OCI-LY7 (cell line): ENCODE results near the gene FAM241A. TPM values are rescaled to one million over a fixed set of nuclear protein-coding genes. Genes with fewer than 3 reads are reported as not detected.

ENCODE experiments used
- BruUV-seq: library from RNA; stranded (reverse); fragments of 400-500 nt; replicated peaks from 2 replicates; lab custom pipeline; 2021; lab: Mats Ljungman, UMichigan
- CTCF ChIA-PET: fragments of 300-600 bp; sonication (Branson Sonifier 250); formaldehyde crosslinking; loops from one replicate; lab custom pipeline; 2022; ENCODE audit warnings: antibody characterized with exemption; ENCODE audit not compliant: unreplicated experiment; lab: Charles Lee
- POLR2A ChIA-PET: fragments of 300-600 bp; sonication (Branson Sonifier 250); formaldehyde crosslinking; loops from one replicate; lab custom pipeline; 2022; ENCODE audit warnings: antibody characterized with exemption; lab: Charles Lee
- DNase-seq: peaks from one replicate; pipeline ENCODE4 v3.0.0-alpha.2; 2015; ENCODE audit warnings: low spot score
- H2AFZ ChIP-seq: fragments of 200-600 bp; sonication (generic), shearing (Covaris generic); 2 replicates; pipeline ENCODE4 v1.6.1; 2014; ENCODE audit warnings: mild to moderate bottlenecking, antibody characterized with exemption, low read length, moderate library complexity
- H3K27ac ChIP-seq: fragments of 200-600 bp; sonication (generic); 2 replicates; pipeline ENCODE4 v1.5.1; 2014; ENCODE audit warnings: mixed run types, low read depth, mild to moderate bottlenecking, moderate library complexity, low read length, inconsistent platforms; ENCODE audit not compliant: poor library complexity, severe bottlenecking
- H3K36me3 ChIP-seq: fragments of 200-600 bp; sonication (generic); 2 replicates; pipeline ENCODE4 v1.6.1; 2014; ENCODE audit warnings: mild to moderate bottlenecking, antibody characterized with exemption, low read length, moderate library complexity, mixed read lengths; ENCODE audit not compliant: insufficient read depth
- H3K4me1 ChIP-seq: fragments of 200-600 bp; sonication (generic); 2 replicates; pipeline ENCODE4 v1.5.1; 2014; ENCODE audit warnings: mild to moderate bottlenecking, low read length; ENCODE audit not compliant: insufficient read depth, poor library complexity, severe bottlenecking
- H3K4me2 ChIP-seq: fragments of 200-600 bp; sonication (generic); 2 replicates; pipeline ENCODE4 v1.6.1; 2014; ENCODE audit warnings: mild to moderate bottlenecking, low read length
- H3K4me3 ChIP-seq: fragments of 200-600 bp; sonication (generic); 2 replicates; pipeline ENCODE4 v1.5.1; 2014; ENCODE audit warnings: mild to moderate bottlenecking, low read depth, low read length; ENCODE audit not compliant: poor library complexity, severe bottlenecking
- H3K79me2 ChIP-seq: fragments of 200-600 bp; sonication (generic); 2 replicates; pipeline ENCODE4 v1.6.1; 2016; ENCODE audit warnings: low read depth, mild to moderate bottlenecking, low read length, moderate library complexity, mixed read lengths; ENCODE audit not compliant: insufficient read depth
- H3K9me2 ChIP-seq: fragments of 200-600 bp; sonication (generic); 2 replicates; pipeline ENCODE4 v1.6.1; 2016; ENCODE audit warnings: mild to moderate bottlenecking, low read length, mixed read lengths; ENCODE audit not compliant: insufficient read depth
- H3K9me3 ChIP-seq: fragments of 200-600 bp; sonication (generic); 2 replicates; pipeline ENCODE4 v1.6.1; 2014; ENCODE audit warnings: mild to moderate bottlenecking, mixed run types, low read length, mixed read lengths
- H4K20me1 ChIP-seq: fragments of 200-600 bp; sonication (generic); 2 replicates; pipeline ENCODE4 v1.6.1; 2014; ENCODE audit warnings: mild to moderate bottlenecking, antibody characterized with exemption, low read length, moderate library complexity, mixed read lengths; ENCODE audit not compliant: insufficient read depth
- EZH2phosphoT487 ChIP-seq: fragments of 200-600 bp; sonication (generic); IDR thresholded peaks from 2 replicates; pipeline ENCODE4 v1.6.1; 2018; ENCODE audit warnings: low read depth, borderline replicate concordance, mild to moderate bottlenecking, mixed run types, antibody characterized with exemption, low read length, moderate library complexity, mixed read lengths
- intact Hi-C: fragments of 100-400 bp; cut with micrococcal nuclease; formaldehyde crosslinking; loops from one replicate; pipeline ENCODE4 v1.10.0; 2022; ENCODE audit not compliant: unreplicated experiment
- total RNA-seq, 2 experiments: library from RNA; depleted of rRNA in 1 of 2; stranded (reverse); fragments of >200 nt in 1 of 2; shearing (Covaris generic) in 1 of 2; gene quantifications; 2 replicates each; pipeline ENCODE4 v1.2.3, GENCODE V29; 2014 to 2022
- TF ChIP-seq, protein P1 (sequence below): fragments of 200-600 bp; sonication (generic); conservative IDR thresholded peaks from 2 replicates; pipeline ENCODE4 v1.5.1; 2014; ENCODE audit warnings: mild to moderate bottlenecking, antibody characterized with exemption, low read length, moderate library complexity, mixed read lengths

Gene FAM241A
- total RNA-seq, 2 experiments from 2014 or later = 2.5 to 9.5 TPM

GRCh38 chr4:112234952-112235609 lies 89.8 kb downstream of the FAM241A start:
- H3K79me2 ChIP-seq = peaks cover 41% of the 10 kb centered on the region; the same call in 1 of the 2 replicates
- POLR2A ChIA-PET = interaction anchor here (0.7 to 3.4 kb wide), 13 partner anchors 10 to 289 kb away, joined by 3 to 14 read pairs (median 4); no protein-coding TSS in a partner anchor
- BruUV-seq = no TSS peak

DNA sequence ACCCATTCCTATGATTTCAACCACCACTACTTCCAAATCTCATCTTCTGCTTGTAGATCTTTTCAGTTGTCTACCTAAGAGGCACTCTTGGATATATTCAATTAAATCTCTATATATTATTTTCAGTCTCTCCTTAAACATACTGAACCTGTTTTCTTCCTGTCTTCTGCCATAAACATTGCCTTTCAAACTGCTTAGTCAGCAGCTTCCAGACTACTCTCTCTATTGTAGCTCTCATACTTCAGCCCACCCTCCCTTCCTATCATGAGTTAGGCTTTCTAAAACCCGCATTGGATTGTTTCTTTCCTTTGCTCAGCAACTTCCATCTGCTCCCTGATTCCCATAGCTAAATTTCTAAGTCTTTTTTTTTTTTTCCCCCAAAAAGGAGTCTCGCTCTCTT lies 90.8 kb downstream of the FAM241A start:
- ChIA-PET CTCF (interaction anchor here (1.0 kb wide), 1 partner anchor 136 kb away, joined by 3 read pairs; no protein-coding TSS in a partner anchor), POLR2A (interaction anchor here (0.6 to 3.4 kb wide), 10 partner anchors 9 to 463 kb away, joined by 3 to 12 read pairs (median 4); no protein-coding TSS in a partner anchor)
- Histone ChIP-seq H4K20me1 (peaks cover 6% of the 10 kb centered on the region; the same call in 1 of the 2 replicates), H2AFZ (no peak overlapping the region), H3K36me3 (no peaks in the 10 kb centered on the region), H3K4me1 (peaks cover 23% of the 10 kb centered on the region), H3K9me3 (no peaks in the 10 kb centered on the region), H3K4me3 (no peak overlapping the region), H3K9me2 (no peaks in the 10 kb centered on the region), H3K4me2 (no peak overlapping the region), H3K79me2 (peaks cover 41% of the 10 kb centered on the region; the same call in 1 of the 2 replicates), H3K27ac (no peak overlapping the region)
- BruUV-seq = no TSS peak
- TF ChIP-seq EZH2phosphoT487 = no peak
- TF ChIP-seq, protein P1, sequence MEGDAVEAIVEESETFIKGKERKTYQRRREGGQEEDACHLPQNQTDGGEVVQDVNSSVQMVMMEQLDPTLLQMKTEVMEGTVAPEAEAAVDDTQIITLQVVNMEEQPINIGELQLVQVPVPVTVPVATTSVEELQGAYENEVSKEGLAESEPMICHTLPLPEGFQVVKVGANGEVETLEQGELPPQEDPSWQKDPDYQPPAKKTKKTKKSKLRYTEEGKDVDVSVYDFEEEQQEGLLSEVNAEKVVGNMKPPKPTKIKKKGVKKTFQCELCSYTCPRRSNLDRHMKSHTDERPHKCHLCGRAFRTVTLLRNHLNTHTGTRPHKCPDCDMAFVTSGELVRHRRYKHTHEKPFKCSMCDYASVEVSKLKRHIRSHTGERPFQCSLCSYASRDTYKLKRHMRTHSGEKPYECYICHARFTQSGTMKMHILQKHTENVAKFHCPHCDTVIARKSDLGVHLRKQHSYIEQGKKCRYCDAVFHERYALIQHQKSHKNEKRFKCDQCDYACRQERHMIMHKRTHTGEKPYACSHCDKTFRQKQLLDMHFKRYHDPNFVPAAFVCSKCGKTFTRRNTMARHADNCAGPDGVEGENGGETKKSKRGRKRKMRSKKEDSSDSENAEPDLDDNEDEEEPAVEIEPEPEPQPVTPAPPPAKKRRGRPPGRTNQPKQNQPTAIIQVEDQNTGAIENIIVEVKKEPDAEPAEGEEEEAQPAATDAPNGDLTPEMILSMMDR = no peak
- intact Hi-C loops = no loop called here
- DNase-seq = no peak

More at GRCh38 chr4:112234952-112235609, 89.8 kb downstream of the FAM241A start:
- H3K4me1 ChIP-seq = peaks cover 31% of the 10 kb centered on the region
- no peak overlapping the region for H3K27ac ChIP-seq
- no peaks in the 10 kb centered on the region for H3K9me3 ChIP-seq
- TF ChIP-seq, protein P1 = peak; percentile 99
- TF ChIP-seq EZH2phosphoT487 = no peak
- intact Hi-C loops = loop anchor here (1.0 kb wide), 2 partner anchors 136 to 160 kb away; no protein-coding TSS in a partner anchor
- peak overlapping the region; percentile 87 for H3K4me3 ChIP-seq
- H3K4me2 ChIP-seq = peak overlapping the region; percentile 91
- no peaks in the 10 kb centered on the region for H3K9me2 ChIP-seq
- no peaks in the 10 kb centered on the region for H3K36me3 ChIP-seq
- H4K20me1 ChIP-seq = peaks cover 6% of the 10 kb centered on the region; the same call in 1 of the 2 replicates
- H2AFZ ChIP-seq = no peak overlapping the region
- CTCF ChIA-PET = interaction anchor here (0.8 to 2.2 kb wide), 2 partner anchors 135 to 289 kb away, joined by 3 to 8 read pairs; no protein-coding TSS in a partner anchor
- DNase-seq = peak; percentile 73
